NCI-H187 (cell line): Measurements from ENCODE around the gene TMEM187.

Experiments used
- DNase-seq, 2 experiments: peaks; one replicate each; lab custom pipeline; 2025; lab: John Stamatoyannopoulos, UW

The TMEM187 gene

DNA sequence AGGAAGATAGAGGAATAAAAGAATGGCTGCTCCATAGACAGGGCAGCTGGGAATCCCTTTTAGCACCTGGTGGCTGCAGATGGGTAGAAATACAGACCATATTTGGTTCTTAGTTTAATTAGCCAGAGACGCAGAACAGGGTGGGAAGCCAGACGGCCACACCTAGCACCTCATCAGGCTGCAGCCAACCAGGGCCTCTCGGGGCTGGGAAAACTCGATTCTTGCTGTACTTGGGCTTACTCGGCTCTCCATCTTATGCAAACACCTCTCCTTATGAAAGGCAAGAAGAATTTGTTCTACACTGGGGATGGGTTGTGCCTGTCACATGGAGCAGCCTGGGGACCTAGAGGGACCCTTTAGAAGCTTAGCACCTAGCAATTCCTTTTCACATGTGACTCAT lies 27.5 kb downstream of the TMEM187 start:
- no peak for DNase-seq

DNA sequence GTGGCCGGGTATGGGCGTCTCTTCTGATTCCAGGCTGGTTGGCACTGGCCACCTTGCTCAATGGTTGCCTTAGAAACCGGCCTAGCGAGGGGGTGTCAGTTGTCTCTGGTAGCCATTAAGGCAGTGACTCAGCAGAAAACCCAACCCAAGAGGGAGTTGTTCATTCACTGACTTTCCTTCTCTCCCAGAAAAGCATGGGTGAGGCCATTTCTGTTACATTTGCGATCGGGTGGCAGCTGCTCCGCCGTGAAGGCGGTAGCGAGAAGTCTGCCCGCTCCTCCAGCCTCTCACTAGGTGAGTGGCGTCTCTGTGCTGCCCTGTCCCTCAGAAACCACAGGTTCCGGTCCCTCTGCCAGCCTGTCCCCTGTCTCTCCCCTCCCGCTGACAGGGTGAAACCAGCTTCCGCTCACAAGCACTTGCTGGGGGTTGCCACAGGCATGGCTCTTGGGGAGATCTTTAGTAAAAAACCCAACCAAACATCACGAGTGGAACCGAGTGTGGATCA lies 29.7 kb downstream of the TMEM187 start:
- peak; percentile 80 to 85 for DNase-seq

DNA sequence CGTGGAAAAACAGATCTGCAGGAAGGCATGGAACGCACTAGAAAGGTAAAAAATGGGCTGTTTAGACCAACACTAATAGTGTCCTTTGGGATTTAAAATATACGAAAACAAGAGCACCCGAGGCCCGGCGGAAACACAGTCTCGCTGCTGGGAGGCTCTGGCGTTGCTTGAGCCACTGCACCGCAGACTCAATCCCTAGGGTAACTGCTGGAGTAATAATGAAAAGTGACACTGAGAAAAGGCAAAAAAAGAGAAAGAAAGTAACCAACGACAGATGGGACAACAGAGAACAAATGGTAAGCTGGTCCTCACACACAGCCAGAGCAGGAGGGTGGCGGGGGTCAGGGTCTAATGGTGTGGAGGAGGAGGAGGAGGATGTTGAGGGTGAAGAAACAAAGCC lies 31.8 kb downstream of the TMEM187 start:
- no peak for DNase-seq

DNA sequence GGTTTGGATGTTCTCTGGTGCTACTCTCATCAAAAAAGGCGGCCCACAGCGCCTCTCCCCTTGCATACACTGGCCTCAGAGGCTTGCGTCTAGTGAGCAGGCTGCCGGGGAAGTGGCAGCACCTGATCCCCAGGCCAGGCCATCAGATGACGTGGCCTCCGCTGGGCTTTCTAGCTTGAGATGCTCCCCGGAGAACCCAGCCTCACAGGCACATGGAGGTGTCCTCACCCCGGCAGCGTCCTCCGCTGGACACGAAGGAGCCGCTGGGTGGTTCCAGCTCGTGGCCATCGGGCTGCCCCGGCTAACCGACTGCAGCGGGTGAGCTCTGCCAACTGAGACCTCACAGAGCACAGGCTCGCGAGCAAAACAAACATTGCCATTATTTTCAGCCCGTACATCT lies 34.4 kb downstream of the TMEM187 start:
- DNase-seq: no peak

DNA sequence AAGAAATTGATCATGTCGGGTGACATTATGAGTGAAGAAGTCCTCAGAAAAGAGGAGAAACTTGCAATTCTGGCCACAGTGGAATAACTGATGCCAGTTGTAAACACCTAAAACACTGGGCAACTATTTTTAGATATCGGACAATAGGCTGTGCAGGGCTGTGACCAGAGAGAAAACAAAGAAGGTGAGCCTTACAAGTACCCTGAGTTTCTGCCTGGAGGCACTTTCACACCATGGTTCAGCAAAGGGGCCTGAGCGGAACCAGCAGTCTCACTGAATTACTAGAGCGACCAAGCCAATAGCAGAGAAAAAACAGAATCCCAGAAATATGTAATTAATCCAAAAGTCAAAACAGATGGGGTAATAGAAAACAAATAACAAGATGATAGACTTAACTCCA lies 36.0 kb downstream of the TMEM187 start:
- DNase-seq: no peak

DNA sequence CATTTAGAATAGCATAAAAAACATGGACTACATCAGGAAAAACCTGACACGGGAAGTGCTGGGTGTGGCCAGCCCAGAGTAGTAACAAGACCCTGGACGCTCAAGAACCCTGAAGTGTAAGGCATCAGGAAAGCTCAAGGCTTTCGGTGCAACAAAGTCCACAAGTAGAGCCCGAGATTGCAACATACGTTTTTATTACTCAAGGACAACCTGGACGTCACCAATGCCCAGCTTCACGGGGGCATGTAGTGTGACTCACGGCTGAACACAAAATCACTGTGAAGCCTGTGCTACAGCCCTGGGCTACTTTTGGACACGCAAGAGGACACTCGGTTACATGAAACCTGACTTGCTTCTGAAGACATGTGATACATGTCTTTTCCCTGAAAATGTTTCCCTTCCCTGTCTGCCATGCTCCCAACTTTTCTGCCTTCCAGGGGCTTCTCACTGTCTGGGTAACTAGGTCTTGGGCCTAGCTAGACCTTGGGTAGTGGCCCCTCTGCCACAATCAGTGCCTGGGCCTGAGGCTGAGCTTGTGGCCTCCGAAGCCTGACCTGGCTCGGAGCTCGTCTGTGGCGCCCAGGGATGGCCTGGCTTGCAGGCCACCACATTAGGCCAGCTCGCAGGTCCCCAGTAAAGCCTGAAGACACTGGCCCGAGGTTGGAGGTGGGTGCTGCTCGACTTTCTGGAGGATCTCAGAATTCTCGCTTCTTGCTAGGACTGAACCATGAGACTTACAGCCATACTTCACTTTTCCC lies 38.0 kb downstream of the TMEM187 start:
- no peak for DNase-seq

DNA sequence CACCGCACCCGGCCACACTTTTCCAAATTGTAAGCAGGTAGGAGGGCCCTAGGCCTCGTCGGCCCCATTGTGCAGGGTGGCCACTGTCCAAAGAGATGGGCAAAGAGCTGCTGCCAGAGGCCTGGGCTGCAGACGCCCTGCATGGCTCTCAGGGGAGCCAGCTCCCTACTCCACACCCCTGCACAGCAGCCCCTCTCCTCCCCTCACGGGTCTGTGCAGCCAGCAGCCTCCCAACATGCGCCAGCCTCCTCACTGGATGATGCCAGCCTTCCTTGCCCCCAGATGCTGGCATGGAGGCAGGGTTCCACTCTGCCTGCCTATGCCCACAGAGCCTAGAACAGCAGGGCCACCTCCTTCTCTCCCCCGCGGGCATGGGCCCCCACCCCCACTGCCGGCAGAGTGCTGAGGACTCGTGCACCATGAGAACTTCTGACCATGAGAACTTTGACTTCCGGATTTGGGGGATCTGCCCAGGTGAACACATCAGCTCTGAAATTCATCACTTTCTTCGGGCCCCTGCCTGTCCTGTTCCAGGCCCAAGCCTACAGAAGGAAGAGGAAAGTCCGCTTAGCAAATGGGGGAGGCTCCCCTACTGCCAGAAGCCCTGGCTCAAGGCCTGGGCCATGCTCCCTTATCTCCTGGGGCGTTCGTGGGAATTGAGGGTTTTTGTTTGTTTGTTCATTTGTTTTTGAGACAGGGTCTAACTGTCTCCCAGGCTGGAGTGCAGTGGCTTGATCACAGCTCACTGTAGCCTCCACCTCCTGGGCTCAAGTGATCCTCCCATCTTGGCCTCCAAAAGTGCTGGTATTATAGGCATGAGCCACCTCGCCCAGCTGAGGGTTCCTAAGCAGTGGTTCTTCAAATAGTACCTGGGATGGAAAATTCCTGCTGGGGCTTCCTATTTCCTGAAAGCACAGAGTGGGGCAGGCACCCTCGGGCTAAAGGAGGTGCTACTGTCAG lies 39.1 kb downstream of the TMEM187 start:
- no peak for DNase-seq

DNA sequence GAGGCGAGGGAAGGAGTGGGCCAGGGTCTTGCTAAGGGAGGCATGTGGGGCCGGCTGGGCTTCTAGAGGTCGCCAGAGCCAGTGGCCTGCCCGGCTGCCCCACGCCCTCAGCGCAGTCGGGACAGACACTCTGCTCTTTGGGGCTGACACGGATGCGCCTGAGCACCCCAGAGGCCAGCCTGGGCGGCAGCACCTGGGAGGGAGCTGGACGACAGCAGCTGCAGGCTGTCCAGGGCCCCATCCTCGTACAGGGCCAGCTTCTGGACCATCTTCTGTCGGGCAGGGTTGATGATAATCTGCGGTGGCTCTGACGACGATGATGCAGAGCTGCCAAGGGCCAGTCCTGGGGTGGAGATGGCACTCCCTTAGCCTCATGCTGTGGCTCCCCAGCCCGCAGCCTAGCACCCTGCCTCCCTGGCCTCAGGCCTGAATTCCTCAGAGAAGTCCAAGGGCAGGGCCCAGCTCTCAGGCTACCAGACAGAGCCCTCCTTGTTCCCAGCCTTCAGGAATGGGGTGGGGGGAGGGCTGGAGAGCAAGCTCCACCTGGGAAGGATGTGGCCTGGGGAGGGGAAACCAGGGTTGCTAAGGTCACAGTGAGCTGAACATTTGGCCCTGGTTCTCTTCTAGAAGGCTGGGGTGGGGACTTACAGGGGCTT lies 39.9 kb downstream of the TMEM187 start:
- no peak for DNase-seq

DNA sequence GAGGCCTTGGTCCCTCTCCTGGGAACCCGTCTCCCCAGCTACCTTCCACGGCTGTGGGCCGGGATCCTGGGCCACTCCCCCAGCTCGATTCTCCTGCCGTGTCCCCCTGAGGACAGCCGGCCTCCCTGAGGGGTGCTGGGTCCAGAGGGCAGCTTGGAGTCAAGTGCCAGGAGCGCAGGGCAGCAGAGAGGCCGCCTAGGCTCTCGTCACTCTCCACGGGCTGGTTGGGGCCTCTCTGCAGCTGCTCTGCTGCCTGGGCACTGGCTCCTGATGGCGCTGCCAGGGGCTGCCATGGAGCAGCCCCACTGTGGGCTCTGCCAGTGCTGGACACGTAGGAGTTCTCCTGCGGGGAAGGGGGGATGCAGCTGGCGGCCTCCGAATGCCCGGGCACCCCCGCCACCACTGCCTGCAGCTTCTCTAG lies 40.5 kb downstream of the TMEM187 start:
- no peak for DNase-seq

DNA sequence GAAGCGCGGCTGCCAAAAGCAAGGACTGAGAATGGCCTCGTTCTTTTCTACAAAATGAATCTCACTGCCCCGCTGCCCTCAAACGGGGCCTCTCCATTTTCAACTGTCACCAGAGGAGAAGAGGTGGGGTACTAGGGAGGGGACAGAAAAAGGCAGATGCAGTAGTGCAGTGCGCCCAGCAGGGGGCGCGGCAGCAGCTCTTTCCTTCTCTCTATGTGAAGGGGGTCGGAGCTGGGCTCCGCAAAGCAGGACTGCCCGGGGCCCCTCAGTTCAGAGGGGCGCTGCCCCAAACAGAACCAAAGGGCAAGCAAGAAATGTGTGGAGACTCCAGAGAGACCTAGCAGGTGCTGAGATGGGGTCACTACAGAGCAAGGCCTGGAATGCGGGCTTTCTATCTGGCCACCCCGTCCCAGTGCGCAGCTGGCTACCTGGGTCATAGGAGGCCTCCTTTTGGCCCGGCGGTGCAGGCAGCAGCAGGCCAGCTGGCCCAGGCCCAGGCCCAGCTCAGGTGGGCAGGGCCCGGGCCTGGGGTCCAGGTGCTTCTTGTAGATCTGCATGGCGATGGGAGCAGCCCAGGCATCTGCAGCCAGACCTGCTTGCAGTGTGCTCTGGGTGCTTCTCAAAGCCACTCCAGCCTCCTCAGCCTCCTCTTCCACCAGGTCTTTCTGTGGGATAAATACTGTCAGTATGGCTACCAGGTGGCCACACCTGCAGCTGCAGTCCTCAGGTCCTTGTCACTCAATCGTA lies 41.2 kb downstream of the TMEM187 start:
- DNase-seq: peak in 1 of 2 experiments; percentile 31

DNA sequence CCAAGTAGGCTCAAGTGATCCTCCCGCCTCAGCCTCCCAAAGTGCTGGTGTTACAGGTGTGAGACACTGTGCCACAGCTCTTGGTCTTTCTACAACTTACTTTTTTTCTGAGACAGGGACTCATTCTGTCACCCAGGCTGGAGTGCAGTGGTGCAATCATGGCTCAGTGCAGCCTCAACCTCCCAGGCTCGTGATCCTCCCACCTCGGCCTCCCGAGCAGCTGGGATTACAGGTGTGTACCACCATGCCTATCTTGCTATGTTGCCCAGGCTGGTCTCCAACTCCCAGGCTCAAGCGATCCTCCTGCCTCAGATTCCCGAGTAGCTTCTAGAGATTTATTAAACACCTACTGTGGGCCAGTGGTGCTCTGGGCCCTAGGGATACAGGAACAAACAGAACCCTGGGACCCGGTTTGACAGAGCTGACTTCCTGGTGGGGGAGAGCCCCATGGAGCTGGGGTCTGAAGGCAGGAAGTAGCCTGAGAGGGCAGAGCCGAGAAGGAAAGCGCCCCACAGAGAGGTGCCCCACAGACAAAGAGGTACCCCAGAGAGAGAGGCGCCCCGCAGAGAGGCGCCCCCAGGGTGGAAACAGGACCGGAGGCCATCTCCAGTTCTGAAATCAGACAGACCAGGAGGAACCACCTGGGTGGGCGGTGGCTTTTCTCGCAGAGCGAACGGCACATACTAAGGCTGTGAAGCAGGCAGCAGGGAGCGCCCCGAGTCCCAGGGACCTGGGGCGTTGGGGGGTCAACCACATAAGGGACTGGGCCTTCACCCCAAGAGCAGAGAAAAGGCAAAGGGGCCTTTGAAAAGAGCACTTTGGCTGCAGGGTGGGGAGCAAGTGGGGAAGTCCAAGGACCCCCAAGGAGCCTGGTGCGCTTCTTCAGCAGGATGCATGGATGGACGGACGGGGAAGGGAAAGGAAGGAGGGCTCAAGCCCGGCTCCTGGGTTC lies 42.2 kb downstream of the TMEM187 start:
- no peak for DNase-seq

DNA sequence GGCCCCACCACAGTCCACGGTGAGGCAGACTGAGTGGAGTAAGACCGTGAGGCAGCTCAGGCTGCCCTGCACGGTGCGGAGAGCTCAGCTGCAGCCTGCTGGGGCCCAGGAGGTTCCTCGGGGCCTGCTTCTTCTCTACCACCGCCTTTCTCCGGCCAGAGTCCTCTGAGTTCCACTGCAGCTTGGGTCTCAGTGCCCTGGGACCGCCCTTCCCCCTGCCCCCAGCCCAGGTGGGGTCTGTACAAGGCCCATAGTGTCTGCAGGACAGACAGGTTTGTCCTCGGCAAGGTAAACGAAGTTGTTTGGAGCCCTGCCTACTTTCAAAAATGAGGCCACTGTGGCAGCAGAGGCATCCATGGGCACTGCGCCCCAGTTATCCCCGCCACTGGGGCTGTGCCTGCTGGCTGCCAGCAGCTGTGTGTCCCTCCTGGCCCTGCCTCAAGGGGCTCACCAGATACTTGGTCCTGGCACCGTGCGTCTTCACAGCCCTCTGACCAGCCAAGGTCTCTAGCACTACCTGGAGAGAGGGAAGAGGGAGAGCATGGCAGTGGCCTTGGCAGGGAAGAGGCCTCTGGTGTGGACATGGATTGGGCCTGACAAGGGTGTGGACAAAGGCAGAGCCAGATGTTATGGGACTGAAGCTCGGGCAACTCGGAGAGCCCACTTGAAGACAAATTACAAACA lies 43.2 kb downstream of the TMEM187 start:
- DNase-seq: no peak

DNA sequence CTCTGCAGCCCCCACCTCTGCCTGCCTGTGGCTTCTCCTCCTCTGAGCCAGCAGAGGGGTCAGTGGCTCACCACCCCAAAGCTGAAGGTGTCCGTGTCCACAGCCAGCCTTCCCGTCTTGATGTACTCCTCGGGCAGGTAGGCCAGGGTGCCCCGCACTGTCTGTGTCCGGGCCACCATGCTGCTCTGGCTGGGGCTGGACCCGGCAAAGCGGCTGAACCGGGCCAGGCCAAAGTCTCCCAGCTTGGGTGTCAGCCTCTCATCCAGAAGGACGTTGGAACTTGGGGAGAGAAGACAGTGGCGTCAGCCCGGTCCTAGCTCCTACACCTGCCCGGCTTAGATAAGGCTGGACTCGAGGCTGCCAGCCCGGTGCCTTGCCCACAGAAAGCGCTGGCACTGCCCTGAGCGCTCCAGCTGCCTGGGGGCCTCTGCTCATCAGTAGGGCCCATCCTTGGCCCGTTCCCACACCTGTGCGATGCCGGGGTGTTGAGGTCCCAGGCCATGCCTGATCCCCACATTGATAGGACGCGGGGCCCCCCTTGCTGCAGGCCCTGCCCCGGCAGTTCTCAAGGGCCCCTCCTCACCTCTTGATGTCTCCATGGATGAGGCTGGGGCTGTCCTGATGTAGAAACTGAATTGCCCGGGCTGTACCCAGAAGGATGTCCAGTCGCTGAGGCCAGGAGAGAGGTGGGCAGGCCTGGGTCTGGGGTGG lies 44.0 kb downstream of the TMEM187 start:
- no peak for DNase-seq

DNA sequence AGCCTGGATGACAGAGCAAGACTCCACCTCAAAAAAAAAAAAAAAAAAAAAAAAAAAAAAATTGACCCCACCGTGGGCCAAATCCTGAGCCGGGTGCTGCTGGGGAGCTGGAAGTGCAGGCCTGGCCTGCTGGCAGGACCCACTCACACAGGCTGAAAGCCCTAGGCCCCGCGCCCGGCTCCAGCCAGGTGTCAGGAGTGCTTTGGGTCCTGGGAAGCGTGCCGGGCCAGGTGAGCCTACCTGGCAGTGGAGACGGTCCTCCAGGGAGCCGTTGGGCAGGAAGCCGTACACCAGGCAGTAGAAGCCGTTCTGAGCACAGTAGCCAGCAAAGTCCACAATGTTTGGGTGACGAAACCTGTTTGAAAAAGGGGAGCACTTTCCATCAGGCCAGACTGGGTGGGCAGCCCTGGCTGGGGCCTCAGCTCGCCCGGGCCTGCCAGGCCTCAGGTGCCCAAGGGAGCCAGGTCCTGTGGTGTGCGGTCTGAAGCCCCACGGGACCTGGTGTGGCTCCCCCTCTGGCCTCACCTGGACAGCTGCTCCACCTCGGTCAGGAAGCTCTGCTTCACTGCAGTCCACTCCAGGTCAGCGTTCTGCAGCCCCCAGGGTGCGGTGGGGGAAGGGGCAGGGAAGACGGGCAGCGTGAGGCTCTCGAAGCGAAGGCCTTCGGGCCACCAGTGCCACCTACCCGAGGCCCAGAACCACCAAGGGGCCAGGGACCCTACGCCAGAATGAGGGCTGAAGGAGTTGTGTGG lies 45.4 kb downstream of the TMEM187 start:
- DNase-seq: no peak

DNA sequence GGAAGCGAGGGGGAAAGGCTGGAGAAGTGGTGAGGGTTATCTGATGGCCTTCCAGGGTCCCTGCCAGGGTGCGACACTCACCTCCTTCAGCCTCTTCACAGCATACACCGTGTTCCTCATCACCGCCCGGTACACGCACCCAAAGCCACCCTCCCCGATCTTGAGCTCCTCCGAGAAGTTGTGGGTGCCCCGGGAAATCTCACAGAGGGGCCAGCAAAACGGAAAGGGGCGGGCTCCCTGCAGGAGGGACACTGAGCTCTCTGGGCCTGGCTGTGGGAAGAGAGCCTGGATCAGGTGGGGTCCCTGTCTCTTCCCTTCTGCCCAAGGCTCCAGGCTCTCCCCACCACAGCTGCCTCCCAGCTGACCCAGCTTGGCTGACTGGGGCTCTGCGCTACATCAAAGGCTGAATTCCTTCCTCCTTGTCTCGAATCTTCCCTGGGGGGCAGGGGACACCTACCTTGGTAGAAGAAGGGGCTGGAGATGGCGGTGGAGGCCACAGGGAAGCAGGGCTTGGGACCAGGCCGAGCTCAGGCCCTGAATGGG lies 46.0 kb downstream of the TMEM187 start:
- no peak for DNase-seq

DNA sequence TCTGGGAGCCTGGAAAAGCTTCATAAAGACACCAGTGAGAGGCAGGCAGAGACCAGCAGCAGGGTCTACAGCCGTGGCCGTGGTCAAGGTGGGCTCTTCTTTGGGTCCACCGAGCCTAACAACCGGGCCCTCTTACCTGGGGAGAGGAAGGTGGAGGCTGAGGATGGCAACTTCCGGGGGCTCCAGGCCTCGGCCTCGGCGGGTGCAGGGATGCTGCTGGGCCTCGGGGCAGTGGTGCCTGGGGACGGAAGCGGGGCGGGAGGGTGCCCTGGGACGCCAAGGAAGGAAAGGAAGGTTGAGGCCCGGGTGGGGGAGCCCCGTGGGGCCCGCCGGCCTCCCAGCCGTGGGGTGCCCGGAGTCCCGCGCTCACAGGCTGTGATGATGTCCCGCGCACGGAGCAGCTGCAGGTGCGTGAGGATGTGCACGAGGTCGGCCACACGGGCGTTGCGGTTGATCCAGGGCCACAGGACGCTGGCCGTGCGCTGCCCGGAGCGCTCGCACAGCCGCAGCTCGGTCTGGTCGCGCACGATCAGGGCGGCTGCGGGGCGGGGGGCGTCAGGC lies 46.6 kb downstream of the TMEM187 start:
- no peak for DNase-seq

DNA sequence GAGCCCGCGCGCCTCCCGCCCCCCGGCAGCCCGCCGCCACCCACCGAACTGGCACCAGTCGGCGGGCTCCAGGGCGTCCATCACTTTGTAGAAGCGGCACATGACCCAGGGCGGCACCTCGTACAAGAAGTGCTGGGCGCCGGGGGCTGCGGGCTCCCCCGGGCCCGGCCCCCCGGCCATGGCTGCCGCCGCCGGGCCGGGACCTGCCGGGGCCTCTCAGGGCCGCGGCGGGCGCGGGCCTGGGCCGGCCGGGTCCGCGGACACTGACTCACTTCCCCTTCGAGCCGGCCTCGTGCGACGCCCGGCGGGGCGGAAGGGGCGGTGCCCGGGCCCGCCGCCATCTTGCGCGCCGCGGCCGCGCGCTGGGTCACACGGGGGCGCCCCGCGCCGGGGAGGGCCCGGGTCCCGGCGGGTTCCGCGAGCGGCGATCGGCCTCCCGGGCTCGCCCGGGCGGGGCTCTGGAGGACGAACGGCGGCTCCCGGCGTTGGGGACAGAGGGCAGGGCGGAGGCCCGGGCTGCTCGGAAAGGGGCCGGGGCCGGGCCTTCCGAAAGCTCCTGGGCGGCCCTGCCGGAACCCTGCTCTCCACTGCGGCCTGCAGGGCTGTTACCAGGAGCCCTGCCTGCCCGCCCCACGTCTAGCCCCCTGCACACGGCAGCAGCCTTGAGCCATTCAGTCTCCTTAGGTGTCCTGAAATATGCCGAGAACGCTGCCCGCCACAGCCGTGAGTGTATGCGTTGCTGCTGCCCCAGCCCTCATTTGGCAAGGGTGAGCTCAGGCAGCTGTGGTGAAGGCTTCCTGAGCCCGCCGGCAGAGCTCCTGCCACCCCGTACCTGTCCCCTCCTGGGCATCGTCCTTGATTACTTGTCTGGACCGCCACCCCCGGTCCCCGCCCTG lies 47.3 kb downstream of the TMEM187 start, which contains the start of gene IRAK1:
Gene IRAK1, minus strand, starts transcription at position 270 of the 896 bp plus-strand sequence. Its CDS starts 90 bp downstream, at position 180.
- DNase-seq: peak in 1 of 2 experiments; percentile 24
